K562 treated with DMSO at 1 percent for 4 hours (cell line): ENCODE measurements around the gene HTR7. TPM values are rescaled to one million over a fixed set of nuclear protein-coding genes. Genes with fewer than 3 reads are reported as not detected.

Experiments used
- total RNA-seq: library from RNA; unstranded; fragments of 300-600 nt; gene quantifications from 2 replicates; pipeline ENCODE4 v1.2.3, GENCODE V29; 2022; ENCODE audit not compliant: insufficient read depth

HTR7 gene
- 0.31 TPM in 1 of 2 replicates, not detected in the other for total RNA-seq

DNA sequence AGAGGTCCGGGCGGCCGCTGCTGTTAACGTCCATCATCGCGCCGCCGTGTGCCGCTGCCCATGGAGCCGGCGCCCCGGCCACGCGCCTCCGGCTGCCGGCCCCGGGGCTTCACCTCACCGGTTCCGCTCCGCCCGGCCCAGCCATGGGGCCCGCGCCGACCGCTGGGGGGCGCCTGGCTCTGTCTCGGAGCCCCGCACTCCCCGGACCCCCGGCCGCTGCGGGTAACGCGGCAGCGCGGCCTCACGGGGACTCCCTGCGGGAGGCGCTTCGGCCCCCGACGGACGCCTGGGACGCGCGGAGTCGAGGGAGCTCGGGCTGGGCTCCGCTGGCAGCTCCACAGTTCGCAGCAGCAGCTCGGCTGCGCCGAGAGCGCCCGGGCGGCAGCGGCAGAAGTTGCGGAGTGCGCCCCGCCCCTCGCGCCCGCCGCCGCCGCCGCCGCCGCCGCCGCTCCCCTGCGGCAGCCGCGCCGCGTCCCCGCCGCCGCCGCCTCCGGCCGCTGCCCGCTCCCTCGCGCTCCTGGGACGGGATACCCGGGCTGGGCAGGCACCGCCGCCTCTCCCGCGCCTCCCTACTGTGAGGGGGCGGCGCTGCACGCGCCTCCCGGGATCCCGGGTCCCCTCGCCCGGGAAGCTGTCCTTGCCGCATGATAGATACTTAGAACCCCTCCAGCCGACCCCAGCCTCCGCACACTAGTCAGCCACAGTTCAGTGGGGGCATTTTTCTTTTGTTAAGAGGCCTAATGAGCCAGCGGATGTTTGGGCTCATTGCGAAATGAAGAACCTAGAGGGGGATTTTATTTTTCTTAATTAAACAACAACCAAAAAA lies at the start of gene HTR7:
TSS of gene HTR7 (minus strand) at position 405 of the 826 bp plus-strand sequence. CDS start at position 37, 368 bp downstream.

DNA sequence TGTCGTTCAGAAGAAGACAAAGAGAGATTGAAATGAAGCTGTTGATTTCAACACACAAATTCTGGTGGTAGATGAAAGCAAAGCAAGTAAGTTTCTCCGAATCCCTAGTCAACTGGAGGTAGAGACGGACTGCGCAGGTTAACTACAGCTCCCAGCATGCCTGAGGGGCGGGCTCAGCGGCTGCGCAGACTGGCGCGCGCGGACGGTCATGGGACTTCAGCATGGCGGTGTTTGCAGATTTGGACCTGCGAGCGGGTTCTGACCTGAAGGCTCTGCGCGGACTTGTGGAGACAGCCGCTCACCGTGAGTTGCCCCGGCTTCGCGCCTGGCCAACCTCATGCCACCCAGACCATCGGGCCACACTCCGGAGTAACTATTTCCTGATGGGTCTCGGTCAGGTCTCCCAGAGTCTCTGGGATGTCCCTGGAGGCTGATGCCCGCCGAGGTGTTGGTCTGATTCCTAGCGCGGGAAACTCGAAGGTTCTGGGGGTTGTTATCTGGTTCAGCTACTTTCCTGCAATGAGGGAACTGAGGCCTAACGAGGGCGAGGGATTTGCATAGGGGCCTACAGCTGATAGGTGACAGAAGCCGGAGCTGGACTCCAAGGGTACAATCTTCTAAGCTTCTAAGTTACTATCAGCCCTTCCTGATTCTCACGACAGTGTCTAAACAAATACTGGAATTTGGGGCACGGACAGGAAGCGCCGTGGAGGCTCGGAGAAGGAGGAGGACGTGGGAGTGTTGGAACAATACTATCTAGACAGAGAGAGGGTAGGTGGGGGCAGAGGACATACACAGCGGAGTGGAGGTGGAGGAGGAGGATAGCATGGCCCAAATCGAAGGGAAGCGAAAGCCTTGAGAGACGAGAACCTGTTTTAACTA lies 14.2 kb upstream of the HTR7 start, which contains the start of gene RPP30:
TSS of gene RPP30 (plus strand) at position 209 of the 882 bp plus-strand sequence. CDS start at position 222, 13 bp downstream.

Other genes with a start within 250 kb of the HTR7 start
- 35.0 and 43.5 TPM in 2 replicates for gene RPP30, start 13.9 kb upstream of the HTR7 start, total RNA-seq
- not detected in 2 replicates for gene ANKRD1, start 63.0 kb upstream of the HTR7 start, total RNA-seq